ENCODE results near the gene ACAP3. TPM values are rescaled to one million over a fixed set of nuclear protein-coding genes. Genes with fewer than 3 reads are reported as not detected.

Gene ACAP3
- total RNA-seq, 1 donor from 2014 or later, result 36.6 TPM

- DNase-seq (ENCODE audit: low spot score), result no peak
Observed at GRCh38 chr1:1246577-1247340, 61.0 kb downstream of the ACAP3 start, which contains the start of gene C1QTNF12. Gene C1QTNF12, minus strand, starts transcription at chr1:1246722. Its CDS starts 32 bp downstream, at chr1:1246690.

GRCh38 chr1:1245817-1246576 lies 61.7 kb downstream of the ACAP3 start:
- DNase-seq (ENCODE audit: low spot score), result no peak

DNA sequence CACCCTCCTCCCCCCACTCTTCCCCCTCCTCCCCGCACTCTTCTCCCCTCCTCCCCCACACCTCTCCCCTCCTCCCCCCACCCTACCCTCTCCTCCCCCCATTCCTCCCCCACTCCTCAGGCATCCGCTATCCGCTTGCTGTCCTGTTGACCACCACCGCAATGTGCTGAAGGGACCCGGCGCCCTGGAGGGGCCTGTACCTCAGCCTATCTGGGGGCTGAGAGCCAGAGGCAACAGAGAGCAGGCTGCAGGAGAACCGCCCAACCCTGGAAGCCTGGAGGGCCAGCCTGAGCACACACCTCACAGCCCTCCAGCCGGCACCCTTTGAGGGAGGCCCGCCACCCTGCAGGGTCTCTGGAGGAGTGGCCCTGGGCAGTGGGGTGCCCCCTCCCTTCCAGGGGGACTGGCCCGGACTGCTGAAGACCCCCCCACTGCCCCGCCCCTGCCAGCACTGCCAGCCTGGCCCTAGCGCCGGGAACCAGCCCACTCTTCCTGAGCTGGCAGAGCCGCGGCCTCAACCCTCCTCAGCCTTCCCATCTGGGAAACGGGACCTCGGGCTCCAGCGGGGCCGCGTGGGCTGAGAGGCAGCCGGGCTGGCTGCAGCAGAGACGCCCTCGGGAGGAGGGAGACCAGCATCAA lies 62.4 kb downstream of the ACAP3 start:
- no peak for DNase-seq (ENCODE audit: low spot score)

DNA sequence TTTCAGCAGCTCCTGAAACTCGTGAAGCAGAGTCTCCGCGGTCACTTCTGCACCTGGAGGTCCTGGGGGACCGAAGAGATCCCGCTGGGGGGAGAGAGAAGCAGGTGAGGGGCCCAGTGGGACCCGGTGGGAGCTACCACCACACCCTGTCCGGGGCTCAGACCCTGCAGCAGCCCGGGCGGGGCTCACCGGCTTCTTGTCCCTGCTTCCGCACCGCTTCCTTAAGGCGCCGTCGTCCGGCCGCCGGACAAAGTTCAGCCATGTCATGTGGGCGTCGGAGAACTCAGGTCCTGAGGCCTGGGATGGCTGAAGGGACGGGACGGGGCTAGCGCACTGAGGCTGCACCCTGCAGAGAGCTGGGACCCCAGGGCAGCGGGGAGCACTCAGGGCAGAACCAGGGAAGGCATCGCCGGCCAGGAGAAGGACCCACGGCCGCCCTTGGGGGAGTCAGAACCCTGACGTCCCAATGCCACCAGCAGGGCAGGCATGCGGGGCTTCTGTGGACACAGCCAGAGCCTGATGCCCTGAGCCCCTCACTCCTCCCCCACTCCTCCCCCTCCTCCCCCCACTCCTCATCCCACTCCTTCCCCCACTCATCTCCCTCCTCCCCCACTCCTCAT lies 63.4 kb downstream of the ACAP3 start:
- DNase-seq (ENCODE audit: low spot score), result no peak

- no peak for DNase-seq (ENCODE audit: low spot score)
Observed at GRCh38 chr1:1243807-1244191, 63.9 kb downstream of the ACAP3 start.

DNA sequence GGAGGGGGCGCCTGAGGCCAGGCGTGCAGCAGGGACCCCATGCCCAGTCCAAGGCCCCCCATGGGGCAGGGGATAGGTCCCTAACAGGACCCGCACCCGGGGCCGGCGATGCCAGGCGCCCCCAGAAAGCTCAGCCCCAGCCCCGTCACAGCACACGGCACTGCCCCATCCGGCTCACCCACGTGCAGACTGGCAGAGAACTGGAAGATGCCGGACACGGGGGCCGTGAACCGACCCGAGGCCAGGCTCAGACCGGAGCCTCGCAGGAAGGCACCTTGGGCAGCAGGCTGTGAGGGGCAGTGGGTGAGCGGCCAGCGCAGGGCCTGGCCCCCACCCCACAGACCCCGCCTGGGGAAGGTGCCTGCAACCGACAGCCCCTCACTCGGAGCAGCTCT lies 64.5 kb downstream of the ACAP3 start:
- DNase-seq (ENCODE audit: low spot score), result no peak

DNA sequence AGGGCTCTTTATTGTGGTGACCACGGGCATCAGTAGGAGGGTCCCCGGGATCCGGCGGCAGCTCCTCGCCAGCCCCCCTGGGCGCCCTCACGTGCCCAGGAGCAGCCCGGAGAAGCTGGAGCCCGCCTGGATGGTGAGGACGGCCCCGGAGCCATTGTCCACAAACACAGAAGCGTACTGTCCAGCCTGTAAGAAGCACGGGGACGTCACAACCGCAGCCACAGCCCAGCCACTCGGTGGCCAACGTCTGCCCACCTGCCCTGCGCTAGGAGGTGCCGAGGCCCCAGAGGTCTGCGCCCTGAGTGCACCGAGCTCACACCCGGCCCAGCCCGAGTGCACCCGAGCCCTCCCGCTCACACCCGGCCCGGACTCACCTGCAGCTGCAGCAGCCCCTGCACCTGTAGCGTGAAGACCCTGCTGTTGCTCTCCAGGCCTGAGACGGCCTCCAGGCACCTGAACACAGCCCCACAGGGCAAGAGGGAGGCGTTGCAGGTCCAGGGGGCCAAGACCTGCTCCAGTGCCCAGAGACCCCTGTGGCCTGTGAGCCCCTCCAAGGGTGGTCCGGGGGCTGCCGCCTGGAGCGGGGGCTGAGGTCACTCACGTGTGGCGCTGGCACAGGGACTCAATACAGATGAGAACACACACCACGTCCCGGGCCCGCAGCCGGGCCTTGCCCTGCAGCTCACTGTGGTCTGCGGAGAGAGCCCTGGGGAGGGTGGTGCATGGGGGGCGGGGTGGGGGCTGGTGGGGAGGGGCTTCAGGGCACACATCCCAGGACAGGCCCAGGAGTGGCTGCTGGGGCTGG lies 65.1 kb downstream of the ACAP3 start:
- DNase-seq (ENCODE audit: low spot score), result no peak

Small RNAs within 50 kb of the gene (microRNA-seq; reads per million reads assigned to microRNA genes)
- gene MIR6726 (ENCODE audit: borderline number of aligned reads), result not detected
- not detected for gene MIR6727 (ENCODE audit: borderline number of aligned reads)
- gene MIR6808 (ENCODE audit: borderline number of aligned reads), result not detected

Other genes starting within 250 kb of the ACAP3 start
- gene RNF223, start 233.6 kb downstream of the ACAP3 start, total RNA-seq, result not detected
- 9.0 TPM for gene C1orf159, start 191.8 kb downstream of the ACAP3 start, total RNA-seq
- gene TTLL10, start 134.1 kb downstream of the ACAP3 start, total RNA-seq, result 1.4 TPM
- 0.80 TPM for gene TNFRSF18, start 101.3 kb downstream of the ACAP3 start, total RNA-seq
- gene TNFRSF4, start 93.8 kb downstream of the ACAP3 start, total RNA-seq, result 10.7 TPM
- gene SDF4, start 75.9 kb downstream of the ACAP3 start, total RNA-seq, result 144 TPM
- gene B3GALT6, start 75.7 kb downstream of the ACAP3 start, total RNA-seq, result 14.1 TPM
- gene C1QTNF12, start 61.2 kb downstream of the ACAP3 start, total RNA-seq, result 2.9 TPM
- 56.5 TPM for gene UBE2J2, start 34.1 kb downstream of the ACAP3 start, total RNA-seq
- gene SCNN1D, start 27.5 kb downstream of the ACAP3 start, total RNA-seq, result 2.1 TPM
- 11.6 TPM for gene PUSL1, start 667 bp upstream of the ACAP3 start, total RNA-seq
- 74.7 TPM for gene INTS11, start 16.7 kb upstream of the ACAP3 start, total RNA-seq
- gene CPTP, start 16.9 kb upstream of the ACAP3 start, total RNA-seq, result 19.7 TPM
- 0.19 TPM for gene TAS1R3, start 23.4 kb upstream of the ACAP3 start, total RNA-seq
- 52.1 TPM for gene DVL1, start 41.5 kb upstream of the ACAP3 start, total RNA-seq
- 109 TPM for gene MXRA8, start 50.6 kb upstream of the ACAP3 start, total RNA-seq
- 120 TPM for gene AURKAIP1, start 67.3 kb upstream of the ACAP3 start, total RNA-seq
- gene CCNL2, start 91.4 kb upstream of the ACAP3 start, total RNA-seq, result 162 TPM
- gene MRPL20, start 99.4 kb upstream of the ACAP3 start, total RNA-seq, result 122 TPM
- gene ANKRD65, start 113.3 kb upstream of the ACAP3 start, total RNA-seq, result 4.1 TPM
- gene VWA1, start 127.8 kb upstream of the ACAP3 start, total RNA-seq, result 41.1 TPM
- 0.51 TPM for gene ATAD3C, start 141.8 kb upstream of the ACAP3 start, total RNA-seq
- gene ATAD3B, start 163.8 kb upstream of the ACAP3 start, total RNA-seq, result 12.6 TPM
- gene ATAD3A, start 204.2 kb upstream of the ACAP3 start, total RNA-seq, result 26.2 TPM
- 1.4 TPM for gene TMEM240, start 232.7 kb upstream of the ACAP3 start, total RNA-seq